ENCODE results near the gene SOAT2. TPM values are rescaled to one million over a fixed set of nuclear protein-coding genes. Genes with fewer than 3 reads are reported as not detected.

Gene SOAT2
- total RNA-seq, 2 experiments from 2014 or later, result 10.8 to 13.3 TPM

DNA sequence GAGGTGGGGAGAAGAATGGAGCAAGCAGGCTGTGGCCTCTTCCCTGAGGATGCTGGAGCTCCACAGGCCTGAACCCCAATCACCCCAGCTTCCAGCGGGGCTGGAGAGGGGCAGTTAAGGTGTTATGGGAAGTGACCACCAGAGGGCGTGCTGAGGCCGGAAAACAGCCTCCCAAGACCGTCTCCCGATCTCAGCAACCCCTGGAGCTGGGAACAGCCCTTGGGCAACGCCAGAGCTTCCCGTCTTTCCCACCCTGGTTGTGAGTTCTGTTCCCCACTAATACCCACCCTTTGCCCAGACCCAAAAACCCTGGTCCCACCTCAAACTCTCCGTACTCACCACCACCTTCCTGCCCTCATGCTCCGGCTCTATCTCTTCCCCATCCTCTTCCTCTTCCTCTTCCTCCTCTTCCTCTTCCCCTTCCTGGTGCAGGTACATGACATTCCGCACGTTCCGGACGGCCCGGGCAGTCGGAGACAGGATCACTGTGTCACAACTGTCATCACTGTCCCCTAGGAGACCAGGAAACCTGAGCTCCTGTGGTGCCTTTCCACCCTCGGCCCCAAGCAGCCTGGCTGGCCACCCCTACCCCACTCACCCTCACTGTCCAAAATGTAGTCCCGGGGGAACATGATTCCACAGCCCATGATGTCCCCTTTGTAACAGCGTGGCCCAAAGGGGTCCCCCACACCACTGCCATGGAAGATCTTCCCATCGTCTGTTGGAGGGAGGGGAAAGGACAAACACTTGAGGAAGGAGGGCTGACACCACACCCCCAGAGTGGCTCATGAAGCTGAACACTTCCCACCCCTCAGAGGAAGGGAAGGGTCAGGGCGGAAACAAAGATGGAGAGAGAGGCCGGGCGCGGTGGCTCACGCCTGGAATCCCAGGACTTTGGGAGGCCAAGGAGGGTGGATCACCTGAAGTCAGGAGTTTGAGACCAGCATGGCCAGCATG is 37.0 kb upstream of the SOAT2 start:
- Mint-ChIP-seq H3K4me3 (no peak overlapping the region), H3K9me3 (ENCODE audit: insufficient read depth) (no peaks in the 10 kb centered on the region), H3K4me1 (ENCODE audit: low read depth) (peaks cover 7% of the 10 kb centered on the region), H3K27ac (peak overlapping the region; percentile 69), H3K27me3 (ENCODE audit: low read depth) (no peaks in the 10 kb centered on the region), H3K36me3 (ENCODE audit: low read depth) (peaks cover 26% of the 10 kb centered on the region)
- CTCF ChIA-PET, result interaction anchor here (0.6 to 10.2 kb wide), 54 partner anchors 11 to 286 kb away, joined by 3 to 295 read pairs (median 4); partner anchors contain the start of genes AAAS, CSAD, ESPL1 and IGFBP6
- ATAC-seq, result peak; percentile 79
- POLR2A ChIA-PET, result interaction anchor here (0.8 to 1.5 kb wide), 2 partner anchors 32 to 37 kb away, joined by 4 to 5 read pairs; partner anchors contain the start of gene SOAT2
- DNase-seq, result peak; percentile 79

DNA sequence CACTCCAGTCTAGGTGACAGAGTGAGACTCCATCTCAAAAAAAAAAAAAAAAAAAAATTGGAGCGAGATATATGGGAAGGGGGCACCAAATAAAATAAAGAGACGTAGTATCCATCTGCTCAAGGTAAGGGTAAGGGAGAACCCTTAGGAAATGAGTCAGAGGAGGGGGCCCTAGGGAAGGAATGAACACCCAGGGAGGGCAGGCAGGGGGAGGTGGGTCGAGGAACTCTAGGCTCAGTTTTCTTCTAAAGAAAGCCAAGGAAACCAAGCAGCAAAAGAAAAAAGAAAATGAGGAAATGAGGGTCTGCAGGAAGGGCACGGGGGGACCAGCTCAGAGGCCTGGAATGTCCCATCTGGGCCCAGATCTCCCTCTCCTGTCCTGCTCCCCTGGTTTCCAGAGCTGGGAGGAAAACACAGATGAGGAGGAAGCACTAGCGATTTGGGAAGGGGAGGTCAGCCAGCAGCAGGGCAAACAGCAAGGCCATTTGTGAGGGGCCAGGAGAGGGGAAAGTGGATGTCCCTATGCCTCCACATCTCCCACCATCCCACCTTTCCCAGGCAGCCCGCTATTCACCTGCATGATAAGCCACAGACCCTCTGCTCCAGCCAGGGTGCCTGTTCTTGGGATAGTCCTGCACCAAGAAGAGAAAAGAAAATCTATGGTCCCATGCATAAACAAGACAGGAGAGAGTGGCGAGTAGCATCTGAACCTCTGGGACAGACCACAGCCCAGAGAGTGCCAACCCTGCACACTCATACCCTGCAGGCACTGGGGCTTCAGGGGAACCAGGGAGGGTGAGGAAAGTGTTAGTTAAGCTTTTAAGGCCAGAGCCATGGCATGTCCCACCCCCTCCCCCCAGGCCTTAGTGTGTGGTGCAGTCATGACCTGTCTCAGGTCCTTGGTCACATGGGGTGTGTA is 36.0 kb upstream of the SOAT2 start:
- Mint-ChIP-seq H3K36me3 (ENCODE audit: low read depth) (peaks cover 33% of the 10 kb centered on the region), H3K9me3 (ENCODE audit: insufficient read depth) (no peaks in the 10 kb centered on the region), H3K4me1 (ENCODE audit: low read depth) (peaks cover 13% of the 10 kb centered on the region), H3K27ac (peak overlapping the region; percentile 30), H3K4me3 (no peak overlapping the region), H3K27me3 (ENCODE audit: low read depth) (no peaks in the 10 kb centered on the region)
- DNase-seq (no peak), ATAC-seq (no peak)
- ChIA-PET POLR2A (interaction anchor here (1.1 kb wide), 1 partner anchor 228 kb away, joined by 4 read pairs; the partner anchor contains the start of gene PFDN5), CTCF (interaction anchor here (1.0 to 10.2 kb wide), 14 partner anchors 10 to 277 kb away, joined by 3 to 295 read pairs (median 10); partner anchors contain the start of genes ESPL1, IGFBP6, SOAT2 and SPRYD3)

DNA sequence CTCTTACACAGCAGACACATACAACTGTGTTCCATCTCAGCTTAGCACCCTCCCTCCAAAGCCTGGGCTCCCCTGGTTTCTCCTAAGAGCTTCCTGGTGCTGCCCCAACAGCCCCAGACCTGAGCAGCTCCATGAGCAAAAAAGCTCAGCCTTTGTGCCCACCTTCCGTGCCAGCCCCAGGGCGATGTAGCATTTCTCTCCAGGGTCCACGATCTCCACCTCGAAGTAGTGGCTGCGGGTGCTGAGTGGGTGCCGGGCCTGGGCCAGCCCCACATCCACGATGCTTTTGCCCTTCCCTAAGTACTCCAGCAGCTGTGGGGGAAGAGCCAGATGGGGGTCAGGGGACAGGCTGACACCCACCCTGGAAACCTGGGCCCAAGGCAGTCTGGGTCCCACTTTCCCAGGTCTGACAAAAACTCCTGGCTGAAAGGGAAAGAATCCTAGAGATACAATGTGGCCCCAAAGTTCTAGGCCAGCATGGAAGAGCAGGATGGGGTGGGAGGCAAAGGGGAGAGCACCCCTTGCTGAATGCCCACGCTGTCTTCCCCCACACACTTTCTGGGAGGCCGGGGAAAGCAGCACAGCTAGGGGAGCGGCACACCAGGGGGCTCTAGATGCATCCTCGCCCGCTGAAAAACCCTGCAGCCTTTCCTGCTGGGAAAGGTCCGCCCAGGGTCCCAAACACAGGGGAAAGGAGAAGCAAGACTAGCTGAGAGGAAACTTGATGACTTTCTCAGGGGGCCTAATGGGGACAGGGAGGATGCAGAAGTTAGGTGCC is 35.1 kb upstream of the SOAT2 start:
- no peak overlapping the region for H3K27ac Mint-ChIP-seq
- no peaks in the 10 kb centered on the region for H3K27me3 Mint-ChIP-seq (ENCODE audit: low read depth)
- CTCF ChIA-PET, result interaction anchor here (0.8 to 10.2 kb wide), 5 partner anchors 9 to 112 kb away, joined by 3 to 295 read pairs (median 24); partner anchors contain the start of genes IGFBP6, SOAT2 and SPRYD3

GRCh38 chr12:53068811-53069585 is 34.3 kb upstream of the SOAT2 start:
- ATAC-seq (no peak), DNase-seq (no peak)
- peaks cover 15% of the 10 kb centered on the region for H3K4me1 Mint-ChIP-seq (ENCODE audit: low read depth)
- POLR2A ChIA-PET, result interaction anchor here (1.0 kb wide), 1 partner anchor 31 kb away, joined by 3 read pairs; no protein-coding TSS in a partner anchor
- H3K36me3 Mint-ChIP-seq (ENCODE audit: low read depth), result peaks cover 41% of the 10 kb centered on the region
- CTCF ChIA-PET, result interaction anchor here (0.8 to 10.2 kb wide), 3 partner anchors 9 to 90 kb away, joined by 3 to 295 read pairs (median 119); partner anchors contain the start of genes IGFBP6, SOAT2 and SPRYD3
- no peak overlapping the region for H3K4me3 Mint-ChIP-seq
- H3K9me3 Mint-ChIP-seq (ENCODE audit: insufficient read depth), result no peaks in the 10 kb centered on the region
- H3K27me3 Mint-ChIP-seq (ENCODE audit: low read depth), result no peaks in the 10 kb centered on the region
- H3K27ac Mint-ChIP-seq, result no peak overlapping the region

More for the DNA sequence above, 35.1 kb upstream of the SOAT2 start:
- Mint-ChIP-seq H3K36me3 (ENCODE audit: low read depth) (peaks cover 40% of the 10 kb centered on the region), H3K4me1 (ENCODE audit: low read depth) (peaks cover 13% of the 10 kb centered on the region), H3K4me3 (no peak overlapping the region), H3K9me3 (ENCODE audit: insufficient read depth) (no peaks in the 10 kb centered on the region)
- no peak for DNase-seq
- no peak for ATAC-seq
- POLR2A ChIA-PET, result interaction anchor here (1.0 to 1.1 kb wide), 2 partner anchors 30 to 227 kb away, joined by 3 to 4 read pairs; partner anchors contain the start of gene PFDN5

DNA sequence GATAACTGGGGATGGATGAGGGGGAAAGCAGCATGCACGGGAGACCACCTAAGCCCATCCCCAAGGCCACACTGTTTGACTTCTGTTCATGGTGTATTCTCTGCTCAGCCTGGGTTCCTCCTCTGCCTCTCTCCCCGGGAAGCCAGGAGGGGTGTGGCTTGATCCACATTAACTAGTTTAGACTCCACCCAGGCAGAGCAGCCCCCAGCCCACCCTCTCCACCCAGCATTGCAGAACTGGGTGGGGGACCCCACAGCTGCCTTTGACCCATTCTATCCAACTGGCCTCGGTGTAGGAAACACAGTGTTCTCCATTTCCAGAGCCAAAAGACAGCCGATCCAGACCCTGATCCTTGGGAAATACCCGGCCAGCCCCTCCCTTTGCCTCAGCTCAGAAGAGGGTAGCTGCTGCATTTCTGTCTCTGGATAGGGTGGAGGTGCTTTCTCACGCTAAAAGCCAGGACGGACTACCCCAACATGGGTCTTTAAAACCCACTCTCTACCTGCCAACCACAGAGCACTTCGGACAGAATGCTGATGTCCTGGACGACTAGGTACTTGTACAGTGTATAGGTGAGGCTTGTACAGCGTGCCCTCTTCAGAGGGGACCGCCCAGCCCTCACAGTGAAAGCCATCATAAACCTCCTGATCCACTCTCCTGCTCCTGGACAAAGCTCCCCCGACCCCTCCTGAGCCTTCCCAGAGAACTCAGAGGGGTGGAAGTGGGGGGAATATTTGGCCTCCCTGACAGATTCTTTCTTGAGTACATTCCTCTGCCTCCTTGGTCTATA is 33.5 kb upstream of the SOAT2 start:
- Mint-ChIP-seq H3K36me3 (ENCODE audit: low read depth) (peaks cover 45% of the 10 kb centered on the region), H3K4me1 (ENCODE audit: low read depth) (peaks cover 18% of the 10 kb centered on the region), H3K27me3 (ENCODE audit: low read depth) (no peaks in the 10 kb centered on the region), H3K9me3 (ENCODE audit: insufficient read depth) (no peaks in the 10 kb centered on the region), H3K27ac (no peak overlapping the region), H3K4me3 (no peak overlapping the region)
- ChIA-PET CTCF (interaction anchor here (7.4 to 10.2 kb wide), 2 partner anchors 8 to 31 kb away, joined by 119 to 295 read pairs; partner anchors contain the start of genes IGFBP6, SOAT2 and SPRYD3), POLR2A (no interaction called here)
- ATAC-seq (no peak), DNase-seq (no peak)

GRCh38 chr12:53070877-53071492 is 32.3 kb upstream of the SOAT2 start:
- Mint-ChIP-seq H3K4me1 (ENCODE audit: low read depth) (peaks cover 16% of the 10 kb centered on the region), H3K27me3 (ENCODE audit: low read depth) (no peaks in the 10 kb centered on the region), H3K27ac (no peak overlapping the region), H3K4me3 (no peak overlapping the region), H3K36me3 (ENCODE audit: low read depth) (peaks cover 42% of the 10 kb centered on the region), H3K9me3 (ENCODE audit: insufficient read depth) (no peaks in the 10 kb centered on the region)
- DNase-seq, result no peak
- ChIA-PET CTCF (interaction anchor here (1.1 to 10.2 kb wide), 3 partner anchors 30 to 120 kb away, joined by 3 to 295 read pairs (median 4); partner anchors contain the start of genes IGFBP6 and SOAT2), POLR2A (no interaction called here)
- ATAC-seq, result no peak

- peak overlapping the region; percentile 55 for H3K27ac Mint-ChIP-seq
- DNase-seq (no peak), ATAC-seq (no peak)
- ChIA-PET POLR2A (no interaction called here), CTCF (interaction anchor here (1.1 to 10.2 kb wide), 3 partner anchors 29 to 119 kb away, joined by 3 to 295 read pairs (median 4); partner anchors contain the start of genes IGFBP6 and SOAT2)
- H3K9me3 Mint-ChIP-seq (ENCODE audit: insufficient read depth), result no peaks in the 10 kb centered on the region
- peaks cover 43% of the 10 kb centered on the region for H3K36me3 Mint-ChIP-seq (ENCODE audit: low read depth)
- H3K4me1 Mint-ChIP-seq (ENCODE audit: low read depth), result peaks cover 12% of the 10 kb centered on the region
- H3K27me3 Mint-ChIP-seq (ENCODE audit: low read depth), result no peaks in the 10 kb centered on the region
- no peak overlapping the region for H3K4me3 Mint-ChIP-seq
These were observed 31.4 kb upstream of the SOAT2 start for GRCh38 chr12:53071591-53072551.

- CTCF ChIA-PET, result interaction anchor here (7.6 kb wide), 1 partner anchor 7 kb away, joined by 119 read pairs; no protein-coding TSS in a partner anchor
- H3K4me1 Mint-ChIP-seq (ENCODE audit: low read depth), result peaks cover 28% of the 10 kb centered on the region
- no peaks in the 10 kb centered on the region for H3K27me3 Mint-ChIP-seq (ENCODE audit: low read depth)
- H3K27ac Mint-ChIP-seq, result no peak overlapping the region
- ATAC-seq (no peak), DNase-seq (no peak)
- H3K36me3 Mint-ChIP-seq (ENCODE audit: low read depth), result peaks cover 53% of the 10 kb centered on the region
- POLR2A ChIA-PET, result interaction anchor here (1.0 kb wide), 1 partner anchor 26 kb away, joined by 3 read pairs; no protein-coding TSS in a partner anchor
- H3K4me3 Mint-ChIP-seq, result no peak overlapping the region
- no peaks in the 10 kb centered on the region for H3K9me3 Mint-ChIP-seq (ENCODE audit: insufficient read depth)
These were observed 29.4 kb upstream of the SOAT2 start for GRCh38 chr12:53073881-53074280.

All from activated CD8-positive, alpha-beta T cell treated with anti-CD3 and anti-CD28 coated beads, Interleukin-2, amount 10 ng/mL, durations not matched to agents 7 days and 5 days (primary cell).